GM18519 (cell line): ENCODE measurements around the gene PMM2.

Experiments
- ATAC-seq: cut with Tn5 transposase; IDR thresholded peaks from one replicate; pipeline ENCODE4 v1.9.1; 2021; ENCODE audit warnings: mild to moderate bottlenecking, moderate library complexity; ENCODE audit not compliant: unreplicated experiment, low FRiP score

Gene PMM2

GRCh38 chr16:8882041-8882617, 84.5 kb downstream of the PMM2 start, which contains the start of gene LITAFD:
Gene LITAFD, plus strand, starts transcription at chr16:8882351. Its CDS starts 2,005 bp downstream, at chr16:8884356.
- ATAC-seq: no peak

- ATAC-seq: no peak
Observed at GRCh38 chr16:8882725-8883377, 85.2 kb downstream of the PMM2 start.

GRCh38 chr16:8885674-8886592, 88.3 kb downstream of the PMM2 start:
- ATAC-seq: no peak

GRCh38 chr16:8886593-8887430, 89.2 kb downstream of the PMM2 start:
- no peak for ATAC-seq

- ATAC-seq: no peak
Observed at GRCh38 chr16:8887431-8887765, 89.8 kb downstream of the PMM2 start.

- no peak for ATAC-seq
Observed at GRCh38 chr16:8887952-8888560, 90.4 kb downstream of the PMM2 start.

GRCh38 chr16:8888951-8889892, 91.6 kb downstream of the PMM2 start:
- ATAC-seq: no peak

GRCh38 chr16:8889893-8890548, 92.4 kb downstream of the PMM2 start:
- ATAC-seq: no peak

GRCh38 chr16:8890549-8890921, 92.9 kb downstream of the PMM2 start:
- no peak for ATAC-seq

- peak; percentile 17 for ATAC-seq
Observed at GRCh38 chr16:8892101-8892575, 94.5 kb downstream of the PMM2 start.

- no peak for ATAC-seq
Observed at GRCh38 chr16:8893426-8893825, 95.8 kb downstream of the PMM2 start.

GRCh38 chr16:8893976-8894690, 96.5 kb downstream of the PMM2 start:
- ATAC-seq: no peak

- no peak for ATAC-seq
Observed at GRCh38 chr16:8894736-8895334, 97.2 kb downstream of the PMM2 start.

GRCh38 chr16:8898660-8899318, 101.2 kb downstream of the PMM2 start:
- ATAC-seq: no peak
